Neuronal stem cell (in vitro differentiated cells): Measurements from ENCODE around the gene NEBL.

Experiments
- DNase-seq: peaks from one replicate; pipeline ENCODE4 v3.0.0-alpha.2; 2013; ENCODE audit warnings: low spot score
- H2AFZ ChIP-seq: one replicate; pipeline ENCODE4 v1.6.1; 2013; ENCODE audit warnings: mild to moderate bottlenecking, low read length, inconsistent platforms
- H2AK5ac ChIP-seq: 2 replicates; pipeline ENCODE4 v1.6.1; 2013; ENCODE audit warnings: low read depth, mild to moderate bottlenecking, inconsistent platforms, low read length, moderate library complexity, mixed read lengths
- H2BK120ac ChIP-seq: 2 replicates; pipeline ENCODE4 v1.6.1; 2013; ENCODE audit warnings: low read depth, mild to moderate bottlenecking, inconsistent platforms, low read length, moderate library complexity, mixed read lengths
- H2BK12ac ChIP-seq: one replicate; pipeline ENCODE4 v1.6.1; 2013; ENCODE audit warnings: low read length, inconsistent platforms
- H2BK15ac ChIP-seq: 2 replicates; pipeline ENCODE4 v1.6.1; 2013; ENCODE audit warnings: mild to moderate bottlenecking, low read length, inconsistent platforms, mixed read lengths
- H2BK5ac ChIP-seq: one replicate; pipeline ENCODE4 v1.6.1; 2013; ENCODE audit warnings: inconsistent platforms, mild to moderate bottlenecking, low read length, moderate library complexity
- H3K14ac ChIP-seq: one replicate; pipeline ENCODE4 v1.6.1; 2013; ENCODE audit warnings: low read length, inconsistent platforms
- H3K18ac ChIP-seq: 2 replicates; pipeline ENCODE4 v1.6.1; 2013; ENCODE audit warnings: low read length, inconsistent platforms
- H3K23ac ChIP-seq: 2 replicates; pipeline ENCODE4 v1.6.1; 2013; ENCODE audit warnings: low read depth, mild to moderate bottlenecking, mixed read lengths, low read length, inconsistent platforms; ENCODE audit not compliant: poor library complexity
- H3K27ac ChIP-seq: replicated peaks from 3 replicates; pipeline ENCODE4 v1.5.1; 2013; ENCODE audit warnings: low read length, inconsistent platforms
- H3K27me3 ChIP-seq, 3 experiments: 2 replicates each; pipeline ENCODE4 v1.6.1; 2013; ENCODE audit warnings: low read length in 3 of 3, mild to moderate bottlenecking in 2 of 3, inconsistent platforms in 1 of 3, low read depth in 1 of 3, mixed read lengths in 1 of 3, moderate library complexity in 1 of 3; ENCODE audit not compliant: control insufficient read depth in 3 of 3, insufficient read depth in 3 of 3
- H3K36me3 ChIP-seq, 2 donors: replicated peaks in 1 of 2; 2 replicates each; pipeline ENCODE4 v1.6.1; 2013; ENCODE audit warnings: low read length in 2 of 2; ENCODE audit not compliant: control insufficient read depth in 2 of 2, insufficient read depth in 2 of 2
- H3K4ac ChIP-seq: 2 replicates; pipeline ENCODE4 v1.6.1; 2013; ENCODE audit warnings: inconsistent platforms, mild to moderate bottlenecking, low read length, moderate library complexity
- H3K4me1 ChIP-seq, 2 donors: 1 replicate in 1 of 2; 2 replicates in 1 of 2; pipeline ENCODE4 v1.6.1; 2013; ENCODE audit warnings: low read length in 2 of 2, low read depth in 1 of 2; ENCODE audit not compliant: control insufficient read depth in 2 of 2, insufficient read depth in 1 of 2
- H3K4me2 ChIP-seq: one replicate; pipeline ENCODE4 v1.6.1; 2013; ENCODE audit warnings: mild to moderate bottlenecking, low read length, inconsistent platforms; ENCODE audit not compliant: insufficient read depth, poor library complexity, severe bottlenecking
- H3K4me3 ChIP-seq, 2 donors: 2 replicates each; pipeline ENCODE4 v1.5.1; 2013; ENCODE audit warnings: low read length in 2 of 2, mild to moderate bottlenecking in 2 of 2, inconsistent platforms in 1 of 2, moderate library complexity in 1 of 2
- H3K79me1 ChIP-seq: one replicate; pipeline ENCODE4 v1.6.1; 2013; ENCODE audit warnings: low read depth, mild to moderate bottlenecking, inconsistent platforms, low read length, moderate library complexity
- H3K9ac ChIP-seq: one replicate; pipeline ENCODE4 v1.6.1; 2013; ENCODE audit warnings: mild to moderate bottlenecking, low read depth, low read length, inconsistent platforms; ENCODE audit not compliant: poor library complexity
- H3K9me3 ChIP-seq, 2 donors: replicated peaks in 1 of 2; 2 replicates each; pipeline versions ENCODE3 to v1.6.1; 2013; ENCODE audit warnings: low read length in 2 of 2, mild to moderate bottlenecking in 2 of 2, inconsistent platforms in 1 of 2, low read depth in 1 of 2, mixed read lengths in 1 of 2, moderate library complexity in 1 of 2; ENCODE audit not compliant: control insufficient read depth in 2 of 2, insufficient read depth in 1 of 2
- H4K8ac ChIP-seq: one replicate; pipeline ENCODE4 v1.6.1; 2013; ENCODE audit warnings: low read depth, mild to moderate bottlenecking, inconsistent platforms, low read length, moderate library complexity
- H4K91ac ChIP-seq: one replicate; pipeline ENCODE4 v1.6.1; 2013; ENCODE audit warnings: low read length, low read depth, mild to moderate bottlenecking, inconsistent platforms; ENCODE audit not compliant: poor library complexity
- WGBS, 2 donors: extraction: QIAGEN DNeasy Blood & Tissue Kit; methylation state at CpG; one replicate each; pipeline ENCODE4 v1.1.7; 2013; ENCODE audit warnings: missing lambda C conversion rate in 2 of 2, mixed read lengths in 1 of 2; ENCODE audit not compliant: insufficient read length in 2 of 2, insufficient replicate concordance in 1 of 2; ENCODE audit errors: extremely low coverage in 2 of 2; 5-methylcytosine and 5-hydroxymethylcytosine counted together

Gene NEBL

GRCh38 chr10:20841419-20841818 is 55.7 kb downstream of the NEBL start:
- no CpG with 5 or more reads among the region's 2 CpGs for WGBS, 2 donors
- no peak for DNase-seq
- Histone ChIP-seq H3K4me2 (no peak overlapping the region), H2AFZ (no peak overlapping the region), H3K9me3 (peaks cover 0 to 2% of the 10 kb centered on the region in 2 donors), H3K27me3 (no peaks in the 10 kb centered on the region), H3K14ac (no peak overlapping the region), H4K8ac (no peak overlapping the region), H2AK5ac (no peak overlapping the region), H3K4me3 (no peak overlapping the region), H2BK12ac (no peak overlapping the region), H3K18ac (no peak overlapping the region), H3K79me1 (no peaks in the 10 kb centered on the region), H4K91ac (no peak overlapping the region), H3K36me3 (peaks cover 0 to 2% of the 10 kb centered on the region in 2 donors), H3K23ac (no peak overlapping the region), H3K27ac (no peak overlapping the region), H2BK120ac (no peak overlapping the region), H3K4me1 (no peaks in the 10 kb centered on the region), H3K4ac (no peak overlapping the region), H2BK15ac (no peak overlapping the region), H2BK5ac (no peak overlapping the region), H3K9ac (no peak overlapping the region)

GRCh38 chr10:20839910-20840309 is 57.2 kb downstream of the NEBL start:
- no peaks in the 10 kb centered on the region for H3K27me3 ChIP-seq
- no peak overlapping the region for H3K4me2 ChIP-seq
- no peak overlapping the region for H4K8ac ChIP-seq
- no peak overlapping the region for H2BK120ac ChIP-seq
- H3K36me3 ChIP-seq = peaks cover 0 to 2% of the 10 kb centered on the region in 2 donors
- H2BK12ac ChIP-seq = no peak overlapping the region
- H4K91ac ChIP-seq = no peak overlapping the region
- WGBS, 2 donors = no CpG with 5 or more reads among the region's 3 CpGs
- H3K9me3 ChIP-seq = peaks cover 0 to 2% of the 10 kb centered on the region in 2 donors
- no peak for DNase-seq
- H2BK5ac ChIP-seq = no peak overlapping the region
- H3K4me3 ChIP-seq = no peak overlapping the region
- H2AK5ac ChIP-seq = no peak overlapping the region
- H3K4me1 ChIP-seq = no peaks in the 10 kb centered on the region
- no peak overlapping the region for H3K4ac ChIP-seq
- no peaks in the 10 kb centered on the region for H3K79me1 ChIP-seq
- no peak overlapping the region for H3K18ac ChIP-seq
- no peak overlapping the region for H2AFZ ChIP-seq
- H3K14ac ChIP-seq = no peak overlapping the region
- H3K9ac ChIP-seq = no peak overlapping the region
- no peak overlapping the region for H3K23ac ChIP-seq
- H3K27ac ChIP-seq = no peak overlapping the region
- no peak overlapping the region for H2BK15ac ChIP-seq

GRCh38 chr10:20839141-20839540 is 58.0 kb downstream of the NEBL start:
- no peak overlapping the region for H3K27ac ChIP-seq
- WGBS, 2 donors = no CpG with 5 or more reads among the region's 4 CpGs
- H3K4ac ChIP-seq = no peak overlapping the region
- no peak overlapping the region for H3K18ac ChIP-seq
- no peak overlapping the region for H2BK5ac ChIP-seq
- peaks cover 0 to 2% of the 10 kb centered on the region in 2 donors for H3K9me3 ChIP-seq
- no peak overlapping the region for H3K9ac ChIP-seq
- no peak overlapping the region for H4K8ac ChIP-seq
- no peak overlapping the region for H2BK120ac ChIP-seq
- no peak overlapping the region for H2AFZ ChIP-seq
- no peaks in the 10 kb centered on the region for H3K79me1 ChIP-seq
- no peak overlapping the region for H2AK5ac ChIP-seq
- no peak overlapping the region for H3K4me2 ChIP-seq
- no peak overlapping the region for H3K14ac ChIP-seq
- H2BK15ac ChIP-seq = no peak overlapping the region
- H4K91ac ChIP-seq = no peak overlapping the region
- no peak overlapping the region for H2BK12ac ChIP-seq
- no peak overlapping the region for H3K23ac ChIP-seq
- no peak for DNase-seq
- no peak overlapping the region for H3K4me3 ChIP-seq
- no peaks in the 10 kb centered on the region for H3K27me3 ChIP-seq
- H3K36me3 ChIP-seq = peaks cover 0 to 2% of the 10 kb centered on the region in 2 donors
- H3K4me1 ChIP-seq = no peaks in the 10 kb centered on the region

GRCh38 chr10:20836401-20836800 is 60.7 kb downstream of the NEBL start:
- Histone ChIP-seq H3K27ac (no peak overlapping the region), H3K27me3 (no peaks in the 10 kb centered on the region), H3K4me3 (no peak overlapping the region), H3K23ac (no peak overlapping the region), H4K8ac (no peak overlapping the region), H2AFZ (no peak overlapping the region), H3K79me1 (no peaks in the 10 kb centered on the region), H3K9ac (no peak overlapping the region), H2BK120ac (no peak overlapping the region), H2BK12ac (no peak overlapping the region), H2BK5ac (no peak overlapping the region), H3K14ac (no peak overlapping the region), H3K9me3 (peaks cover 0 to 2% of the 10 kb centered on the region in 2 donors), H3K4me1 (no peaks in the 10 kb centered on the region), H2AK5ac (no peak overlapping the region), H3K36me3 (peaks cover 0 to under 1% of the 10 kb centered on the region in 2 donors), H4K91ac (no peak overlapping the region), H3K4me2 (no peak overlapping the region), H2BK15ac (no peak overlapping the region), H3K18ac (no peak overlapping the region), H3K4ac (no peak overlapping the region)
- DNase-seq = no peak
- WGBS, 2 donors = no CpG with 5 or more reads among the region's 7 CpGs
